C1 segment of cervical spinal cord (tissue), 14 donors: Measurements from ENCODE around the gene AKR1D1.

Experiments used
- DNase-seq, 14 donors: peaks; one replicate each; lab custom pipeline; 2025; lab: John Stamatoyannopoulos, UW

The AKR1D1 gene

GRCh38 chr7:138163800-138164199, 87.5 kb downstream of the AKR1D1 start:
- DNase-seq = no peak

DNA sequence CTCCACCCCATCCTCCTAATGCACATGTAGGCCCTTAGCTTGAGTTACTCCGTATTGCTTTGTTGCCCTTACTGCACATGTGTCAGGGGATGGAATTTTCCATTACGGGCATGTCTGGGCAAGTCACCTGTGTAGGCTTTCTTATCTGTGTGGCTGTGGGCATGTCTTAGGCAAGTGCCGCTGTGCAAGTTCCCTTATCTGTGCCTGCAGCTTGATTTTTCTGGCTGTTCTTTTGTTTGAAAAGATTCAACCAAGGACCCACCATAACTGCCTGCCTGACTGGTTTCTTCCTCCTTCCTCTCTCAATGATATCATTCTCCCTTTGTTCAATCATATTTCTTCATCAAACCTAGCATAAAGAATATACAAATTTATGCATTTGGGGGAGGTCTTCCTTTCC, 88.5 kb downstream of the AKR1D1 start:
- DNase-seq = no peak

- DNase-seq = no peak
Measured at GRCh38 chr7:138166681-138167080, 90.4 kb downstream of the AKR1D1 start.

DNA sequence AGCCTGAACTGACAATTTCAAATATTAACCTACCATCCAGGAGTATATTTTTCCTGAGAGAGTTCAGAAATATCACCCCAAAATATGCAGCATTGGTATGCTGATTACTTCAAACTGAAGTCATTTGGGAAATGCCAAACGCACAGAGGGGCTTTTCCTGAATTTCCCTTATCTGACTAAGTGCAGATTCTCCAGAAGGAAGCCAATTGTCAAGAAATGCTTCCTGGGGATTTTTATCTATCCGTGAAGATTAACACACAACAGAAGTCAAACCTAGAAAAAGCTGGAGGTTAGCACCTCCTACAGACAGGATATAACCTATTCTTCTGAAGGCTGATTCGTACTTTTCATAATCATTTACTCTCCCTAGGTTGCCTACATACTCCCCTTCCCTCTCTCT, 91.0 kb downstream of the AKR1D1 start:
- no peak for DNase-seq

GRCh38 chr7:138167869-138168296, 91.6 kb downstream of the AKR1D1 start:
- DNase-seq = no peak
